ENCODE results near the gene LDHD. TPM values are rescaled to one million over a fixed set of nuclear protein-coding genes. Genes with fewer than 3 reads are reported as not detected.

LDHD gene
- total RNA-seq, 1 donor from 2014 or later = 0.65 TPM

GRCh38 chr16:75088216-75088615, 28.4 kb downstream of the LDHD start:
- H3K36me3 Mint-ChIP-seq = peaks cover 2% of the 10 kb centered on the region

GRCh38 chr16:75087375-75087979, 29.1 kb downstream of the LDHD start:
- Mint-ChIP-seq H3K27ac (peak overlapping the region; percentile 22), H3K36me3 (peaks cover 2% of the 10 kb centered on the region), H3K27me3 (ENCODE audit: low read depth) (no peaks in the 10 kb centered on the region), H3K4me3 (no peak overlapping the region), H3K9me3 (peaks cover 3% of the 10 kb centered on the region), H3K4me1 (peaks cover 39% of the 10 kb centered on the region)
- no peak for TF ChIP-seq CTCF (IDR thresholded peaks at IDR 0.05; ENCODE audit: unreplicated experiment)
- no peak for DNase-seq (ENCODE audit: low spot score in 2 of 2, unreplicated experiment in 2 of 2)

More at GRCh38 chr16:75088216-75088615, 28.4 kb downstream of the LDHD start:
- H3K27ac Mint-ChIP-seq = peak overlapping the region; percentile 22
- no peak for TF ChIP-seq CTCF (IDR thresholded peaks at IDR 0.05; ENCODE audit: unreplicated experiment)
- DNase-seq (ENCODE audit: low spot score in 2 of 2, unreplicated experiment in 2 of 2) = no peak
- no peak overlapping the region for H3K4me3 Mint-ChIP-seq
- H3K9me3 Mint-ChIP-seq = peaks cover 3% of the 10 kb centered on the region
- peaks cover 39% of the 10 kb centered on the region for H3K4me1 Mint-ChIP-seq
- no peaks in the 10 kb centered on the region for H3K27me3 Mint-ChIP-seq (ENCODE audit: low read depth)

- Mint-ChIP-seq H3K4me3 (no peak overlapping the region), H3K36me3 (peaks cover 2% of the 10 kb centered on the region), H3K9me3 (peaks cover 3% of the 10 kb centered on the region), H3K27ac (no peak overlapping the region), H3K4me1 (peaks cover 39% of the 10 kb centered on the region), H3K27me3 (ENCODE audit: low read depth) (no peaks in the 10 kb centered on the region)
- TF ChIP-seq CTCF (IDR thresholded peaks at IDR 0.05; ENCODE audit: unreplicated experiment) = no peak
- DNase-seq (ENCODE audit: low spot score in 2 of 2, unreplicated experiment in 2 of 2) = no peak
Measured at GRCh38 chr16:75086688-75087374, 29.7 kb downstream of the LDHD start.

- Mint-ChIP-seq H3K27ac (peak overlapping the region; percentile 33), H3K27me3 (ENCODE audit: low read depth) (no peaks in the 10 kb centered on the region), H3K36me3 (peaks cover 2% of the 10 kb centered on the region), H3K9me3 (peaks cover 3% of the 10 kb centered on the region), H3K4me3 (no peak overlapping the region), H3K4me1 (peaks cover 39% of the 10 kb centered on the region)
- TF ChIP-seq CTCF (IDR thresholded peaks at IDR 0.05; ENCODE audit: unreplicated experiment) = no peak
- DNase-seq (ENCODE audit: low spot score in 2 of 2, unreplicated experiment in 2 of 2) = no peak
Measured at GRCh38 chr16:75086281-75086680, 30.3 kb downstream of the LDHD start.

- DNase-seq (ENCODE audit: low spot score in 2 of 2, unreplicated experiment in 2 of 2) = no peak
- H3K36me3 Mint-ChIP-seq = peaks cover 2% of the 10 kb centered on the region
- H3K27ac Mint-ChIP-seq = peak overlapping the region; percentile 72
- H3K4me3 Mint-ChIP-seq = no peak overlapping the region
- no peaks in the 10 kb centered on the region for H3K27me3 Mint-ChIP-seq (ENCODE audit: low read depth)
- peaks cover 39% of the 10 kb centered on the region for H3K4me1 Mint-ChIP-seq
- no peak for TF ChIP-seq CTCF (IDR thresholded peaks at IDR 0.05; ENCODE audit: unreplicated experiment)
- peaks cover 3% of the 10 kb centered on the region for H3K9me3 Mint-ChIP-seq
Measured at GRCh38 chr16:75085556-75085955, 31.0 kb downstream of the LDHD start.
